G401 (cell line): ENCODE results near the gene AMH. TPM values are rescaled to one million over a fixed set of nuclear protein-coding genes. Genes with fewer than 3 reads are reported as not detected.
"Not testable (repeated sequence)": the region's sequence is repeated elsewhere in the genome, so short reads cannot be mapped to it uniquely, and the experiment has no call there.

Experiments
- DNase-seq: peaks from one replicate; pipeline ENCODE4 v3.0.0-alpha.2; 2015; ENCODE audit warnings: low spot score
- in situ Hi-C: cut with HindIII; loops from 2 replicates; pipeline ENCODE4 v1.10.0; 2016; ENCODE audit warnings: low sequenced_read_pairs, mixed read lengths
- total RNA-seq: library from RNA; depleted of rRNA; stranded (reverse); fragments of >200 nt; shearing (Covaris generic); gene quantifications from 2 replicates; pipeline ENCODE4 v1.2.3, GENCODE V29; 2014

The AMH gene
- total RNA-seq, 1 experiment from 2014 or later, result 2.6 TPM

- no peak for DNase-seq
- in situ Hi-C loops, result no loop called here
These were observed 26.7 kb downstream of the AMH start for GRCh38 chr19:2275588-2276428.

DNA sequence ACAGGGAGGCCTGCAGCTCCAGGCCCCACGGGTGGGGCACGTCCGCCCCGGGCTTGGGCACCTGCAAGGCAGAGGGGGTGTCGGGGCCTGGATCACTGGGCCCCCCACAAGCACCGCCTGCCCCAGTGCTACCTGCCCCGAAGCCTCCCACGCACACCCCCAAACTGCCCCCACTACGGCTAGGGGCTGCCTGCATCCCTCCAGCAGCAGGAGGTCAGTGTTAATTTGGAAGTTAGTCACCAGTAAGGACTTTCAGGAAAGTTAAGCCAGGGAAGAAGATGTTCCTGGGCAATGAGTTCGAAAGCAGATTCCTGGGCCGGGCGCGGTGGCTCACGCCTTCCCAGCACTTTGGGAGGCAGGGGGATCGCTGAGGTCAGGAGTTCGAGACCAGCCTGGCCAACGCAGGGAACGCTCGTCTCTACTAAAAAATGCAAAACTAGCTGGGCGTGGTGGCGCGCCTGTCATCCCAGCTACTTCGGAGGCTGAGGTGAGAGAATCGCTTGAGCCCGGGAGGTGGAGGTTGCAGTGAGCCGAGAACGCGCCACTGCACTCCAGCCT is 27.4 kb downstream of the AMH start:
- in situ Hi-C loops, result no loop called here

DNA sequence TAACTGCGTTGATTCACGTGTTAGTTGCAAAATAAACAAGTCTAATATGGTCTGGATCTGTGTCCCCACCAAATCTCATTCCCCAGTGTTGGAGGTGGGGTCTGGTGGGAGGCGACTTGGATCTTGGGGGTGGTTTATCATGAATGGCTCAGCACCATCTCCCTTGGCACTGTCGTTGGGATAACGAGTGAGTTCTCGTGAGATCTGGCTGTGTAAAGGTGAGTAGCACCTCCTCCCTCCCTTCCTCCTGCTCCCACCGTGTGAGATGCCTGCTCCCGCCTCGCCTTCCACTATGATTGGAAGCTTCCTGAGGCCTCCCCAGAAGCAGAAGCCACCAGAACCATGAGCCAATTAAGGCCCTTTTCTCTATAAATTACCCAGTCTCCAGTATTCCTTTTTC is 28.0 kb downstream of the AMH start:
- in situ Hi-C loops, result no loop called here
- no peak for DNase-seq

More for the DNA sequence above, 27.4 kb downstream of the AMH start:
- DNase-seq, result no peak

DNA sequence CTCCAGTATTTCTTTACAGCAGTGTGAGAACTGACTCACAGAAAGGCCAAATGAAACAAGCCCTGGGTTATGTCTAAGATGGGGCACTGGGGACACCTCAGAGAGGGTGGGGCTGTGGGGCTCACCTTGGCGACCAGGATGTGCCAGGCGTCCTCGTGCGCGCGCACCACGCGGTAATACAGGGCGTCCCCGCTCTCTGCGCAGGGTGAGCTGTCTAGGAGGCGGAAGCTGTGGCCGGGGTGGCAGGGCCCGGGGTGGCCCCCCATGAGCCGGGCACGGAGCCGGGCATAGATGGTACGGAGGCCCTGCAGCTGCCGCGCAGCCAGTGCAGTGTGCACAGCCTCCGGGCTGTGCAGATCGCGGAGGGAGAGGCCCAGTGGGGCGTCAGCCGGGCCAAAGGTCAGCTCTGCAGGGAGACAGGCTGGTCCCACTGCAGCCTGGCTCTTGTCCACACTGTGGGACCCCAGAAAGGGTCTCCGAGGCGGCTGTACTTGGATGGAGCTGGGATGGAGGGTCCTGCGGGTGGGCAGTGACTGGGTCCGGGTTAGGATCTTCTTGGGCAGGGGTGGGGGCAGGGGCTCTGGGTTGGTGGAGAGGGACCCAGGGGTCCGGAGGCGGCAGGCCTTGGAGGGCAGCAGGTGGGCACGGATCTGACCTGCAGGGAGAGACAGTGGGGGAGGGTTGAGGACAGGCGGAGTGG is 29.5 kb downstream of the AMH start:
- DNase-seq, result no peak
- in situ Hi-C loops, result no loop called here

GRCh38 chr19:2280633-2281264 is 31.6 kb downstream of the AMH start:
- no peak for DNase-seq
- in situ Hi-C loops, result no loop called here

DNA sequence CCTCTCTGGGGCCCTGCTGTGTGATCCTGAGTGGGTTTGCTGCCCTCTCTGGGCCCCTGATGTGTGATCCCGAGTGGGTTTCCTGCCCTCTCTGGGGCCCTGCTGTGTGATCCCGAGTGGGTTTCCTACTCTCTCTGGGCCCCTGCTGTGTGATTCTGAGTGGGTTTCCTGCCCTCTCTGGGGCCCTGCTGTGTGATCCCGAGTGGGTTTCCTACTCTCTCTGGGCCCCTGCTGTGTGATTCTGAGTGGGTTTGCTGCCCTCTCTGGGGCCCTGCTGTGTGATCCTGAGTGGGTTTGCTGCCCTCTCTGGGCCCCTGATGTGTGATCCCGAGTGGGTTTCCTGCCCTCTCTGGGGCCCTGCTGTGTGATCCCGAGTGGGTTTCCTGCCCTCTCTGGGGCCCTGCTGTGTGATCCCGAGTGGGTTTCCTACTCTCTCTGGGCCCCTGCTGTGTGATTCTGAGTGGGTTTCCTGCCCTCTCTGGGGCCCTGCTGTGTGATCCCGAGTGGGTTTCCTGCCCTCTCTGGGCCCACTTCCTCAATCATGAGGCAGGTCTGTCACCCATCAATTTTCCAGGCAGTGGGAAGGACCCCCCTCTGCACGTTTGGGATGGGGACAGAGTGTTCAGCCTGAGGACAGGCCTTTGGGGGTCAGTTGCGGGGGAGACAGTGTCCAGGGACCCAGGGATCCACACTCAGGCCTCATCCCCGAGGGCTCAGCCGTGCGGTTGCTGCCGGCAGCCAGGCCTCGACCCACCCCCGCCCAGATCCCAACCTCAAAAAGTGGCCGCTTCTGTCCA is 32.3 kb downstream of the AMH start:
- DNase-seq, in situ Hi-C loops: not testable (repeated sequence)

DNA sequence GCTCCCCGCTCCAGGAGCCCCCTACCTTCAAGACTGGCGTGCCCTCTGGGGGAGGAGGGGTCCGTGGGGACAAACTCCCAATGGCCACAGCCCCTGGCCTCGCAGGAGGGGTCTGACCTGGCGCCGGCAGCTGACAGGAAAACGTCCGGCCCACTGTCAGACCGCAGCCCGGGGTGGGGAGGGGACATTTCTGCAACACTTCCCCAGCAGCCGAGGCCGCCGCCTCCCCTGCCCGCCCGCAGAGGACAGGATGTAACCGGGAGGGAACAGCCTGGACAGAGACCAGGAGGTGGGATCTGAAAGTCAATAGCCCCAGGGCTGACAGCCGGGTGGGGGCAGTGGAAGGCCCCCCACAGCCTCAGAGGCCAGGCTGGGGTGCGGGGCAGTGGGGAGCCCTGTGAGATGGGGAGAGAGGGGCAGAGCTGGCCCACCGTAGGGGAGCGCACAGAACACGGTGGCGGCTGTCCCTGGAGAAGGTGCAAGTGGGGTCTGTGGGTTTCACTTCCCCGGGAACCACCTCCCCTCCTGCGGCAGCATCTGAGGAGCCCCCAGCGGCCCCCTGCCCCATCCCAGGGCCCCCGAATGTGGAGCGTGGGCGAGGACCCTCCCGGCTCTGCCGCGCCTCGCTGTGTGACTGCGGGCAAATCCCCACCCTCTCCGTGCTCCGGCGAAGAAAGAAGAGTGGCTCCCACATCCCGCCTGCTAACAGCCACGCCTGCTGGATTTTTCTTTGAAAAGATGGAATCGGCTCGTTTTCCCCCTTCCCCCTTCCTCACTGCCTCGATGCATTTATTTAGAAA is 33.1 kb downstream of the AMH start, which contains the start of gene PEAK3:
Gene PEAK3 (minus strand): TSS at position 114 of the 800 bp plus-strand sequence. CDS start 1,244 bp downstream, outside the sequence.
- in situ Hi-C loops, result no loop called here
- no peak for DNase-seq

DNA sequence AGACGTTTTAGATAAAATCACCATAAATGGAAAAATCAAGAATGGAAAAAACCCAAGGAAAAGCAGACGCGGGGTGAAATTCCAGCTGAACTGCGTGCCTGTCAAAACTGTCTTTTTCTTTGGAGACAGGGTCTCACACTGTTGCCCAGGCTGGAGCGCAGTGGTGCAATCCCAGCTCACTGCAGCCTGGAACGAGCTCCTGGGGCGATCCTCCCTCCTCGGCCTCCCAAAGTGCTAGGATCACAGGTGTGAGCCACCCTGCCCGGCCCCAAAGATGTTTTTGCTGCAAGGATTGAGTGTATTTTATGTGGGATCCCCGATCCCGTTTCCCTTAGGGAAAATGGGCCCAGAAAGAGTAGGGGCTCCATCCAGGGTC is 33.7 kb downstream of the AMH start:
- in situ Hi-C loops, result no loop called here
- no peak for DNase-seq

- in situ Hi-C loops, result no loop called here
- DNase-seq, result no peak
These were observed 34.8 kb downstream of the AMH start for GRCh38 chr19:2283835-2284507.

DNA sequence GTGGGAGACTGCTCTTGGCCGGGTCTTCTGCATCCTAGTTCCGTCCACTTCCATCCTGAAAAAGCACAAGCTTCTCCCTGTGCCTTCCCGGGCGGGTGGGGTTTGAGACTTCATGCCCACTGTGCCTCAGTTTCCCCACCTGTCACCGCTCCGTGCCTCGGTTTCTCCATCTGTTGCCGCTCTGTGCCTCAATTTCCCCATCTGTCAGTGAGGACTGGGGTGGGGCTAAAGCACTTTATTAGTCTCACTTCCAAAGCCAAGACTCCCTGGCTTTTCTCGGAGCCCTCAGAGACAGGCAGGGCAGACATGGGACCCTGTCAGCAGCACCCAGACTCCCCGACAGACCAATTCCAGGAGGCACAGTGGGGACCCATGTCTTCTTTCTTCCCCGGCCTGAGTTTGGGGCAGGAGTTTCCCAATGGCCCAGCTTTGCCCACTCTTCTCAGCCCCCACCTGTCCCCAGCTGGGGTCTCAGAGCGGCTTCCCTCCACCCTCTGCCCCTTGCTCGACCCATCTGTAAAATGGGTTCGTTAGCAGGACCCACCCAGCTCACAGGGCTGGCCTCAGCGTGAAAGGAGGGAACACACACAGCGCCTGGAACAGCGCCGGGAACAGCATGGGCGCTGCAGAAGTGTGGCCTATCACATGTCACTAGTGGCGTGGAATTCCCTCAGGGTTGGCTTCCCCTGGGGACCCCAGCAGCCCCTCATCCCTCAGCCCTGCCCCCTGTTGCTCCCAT is 37.4 kb downstream of the AMH start:
- DNase-seq, result no peak
- in situ Hi-C loops, result no loop called here

DNA sequence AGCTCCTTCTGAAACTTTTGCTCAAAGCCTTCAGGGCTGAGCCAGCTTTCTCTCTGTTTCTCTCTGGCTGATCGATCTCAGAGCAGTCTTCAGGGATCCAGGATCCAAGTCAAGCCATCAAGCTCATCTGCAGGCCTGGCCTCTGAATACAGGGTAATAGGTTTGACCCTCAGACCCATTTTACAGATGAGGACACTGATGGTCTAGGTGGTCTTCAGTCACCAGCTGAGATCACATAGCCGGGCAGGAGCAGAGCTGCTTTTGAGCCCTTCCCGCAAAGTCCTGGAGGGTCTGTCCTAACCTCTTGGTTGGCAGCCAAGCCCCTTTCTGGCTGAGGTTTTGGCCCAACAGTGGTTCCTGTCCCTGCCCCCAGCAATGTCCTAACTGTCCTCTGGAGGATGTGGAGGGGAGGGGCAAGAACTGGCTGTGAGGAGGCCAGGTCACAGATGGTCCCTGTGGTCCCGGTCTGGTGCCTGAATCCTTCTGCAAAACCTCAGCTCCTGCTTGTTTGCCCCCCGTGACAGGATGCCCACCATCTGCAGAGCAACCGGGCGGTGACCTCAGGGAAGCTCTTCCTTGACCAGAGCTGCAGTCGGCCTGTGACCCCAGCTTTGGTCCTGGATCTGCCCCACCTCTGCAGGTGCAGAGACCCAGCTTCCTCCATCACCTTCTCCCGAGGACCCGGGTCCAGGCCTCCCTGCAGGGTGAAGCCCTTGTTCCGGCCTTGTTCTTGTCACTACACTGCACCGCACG is 38.6 kb downstream of the AMH start:
- DNase-seq, result no peak
- in situ Hi-C loops, result no loop called here

DNA sequence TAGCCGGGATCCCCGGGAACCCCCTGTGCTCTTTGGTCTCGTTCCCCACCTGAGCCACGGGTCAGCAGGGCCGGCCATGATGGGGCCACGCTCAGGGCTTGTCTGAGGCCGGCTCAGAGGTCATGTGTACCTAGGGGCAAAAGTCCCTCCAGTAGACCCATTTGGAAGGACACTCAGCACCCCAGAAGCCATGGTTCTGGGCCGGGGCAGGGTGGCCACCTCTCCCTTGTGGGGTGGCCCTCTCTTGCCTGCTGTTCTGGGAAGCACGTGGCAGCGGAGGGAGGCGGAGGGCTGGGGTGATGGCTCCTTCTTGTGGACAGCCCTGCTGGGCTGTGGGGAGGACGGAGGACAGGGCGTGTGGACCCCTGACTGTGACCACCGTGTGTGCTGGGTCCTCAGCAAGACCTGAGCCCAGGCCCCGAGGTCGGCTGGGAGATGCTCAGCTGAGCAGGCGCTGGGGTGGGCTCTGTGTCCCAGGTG is 39.3 kb downstream of the AMH start:
- DNase-seq, result no peak
- in situ Hi-C loops, result no loop called here

DNA sequence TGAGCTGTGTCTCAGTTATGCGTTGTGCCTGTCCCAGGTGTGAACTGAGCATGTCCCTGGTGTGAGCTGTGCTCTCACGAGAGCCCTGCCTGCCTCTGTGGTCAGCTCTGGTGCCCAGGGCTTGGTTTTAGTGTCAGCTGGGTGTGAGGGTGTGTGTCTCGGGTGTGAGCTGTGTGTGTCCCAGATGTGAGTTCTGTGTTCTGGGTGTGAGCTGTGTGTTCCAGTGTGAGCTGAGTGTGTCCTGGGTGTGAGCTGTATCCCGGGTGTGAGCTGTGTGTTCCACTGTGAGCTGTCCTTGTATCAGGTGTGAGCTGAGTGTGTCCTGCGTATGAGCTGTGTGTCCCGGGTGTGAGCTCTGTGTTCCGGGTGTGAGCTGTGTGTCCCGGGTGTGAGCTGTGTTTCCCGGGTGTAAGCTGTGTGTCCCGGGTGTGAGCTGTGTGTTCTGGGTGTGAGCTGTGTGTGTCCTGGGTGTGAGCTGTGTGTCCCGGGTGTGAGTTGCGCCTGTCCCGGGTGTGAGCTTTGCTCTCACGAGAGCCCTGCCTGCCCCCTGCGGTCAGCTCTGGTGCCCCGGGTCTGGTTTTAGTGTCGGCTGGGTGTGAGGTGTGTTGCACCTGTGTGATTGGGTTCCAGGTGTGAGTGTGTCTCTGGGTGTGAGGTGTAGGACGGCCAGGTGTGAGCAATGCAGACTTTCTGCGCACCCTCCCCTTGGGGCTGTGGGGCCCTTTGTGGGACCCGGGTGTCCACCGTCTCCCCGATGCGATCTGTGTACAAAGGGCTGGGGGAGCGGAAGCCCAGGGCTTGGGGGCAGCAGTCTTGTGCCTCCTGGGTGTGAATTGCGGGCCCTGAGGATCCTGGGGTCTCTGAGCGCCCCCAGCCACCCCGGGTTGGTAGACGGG is 39.9 kb downstream of the AMH start:
- in situ Hi-C loops, result no loop called here
- no peak for DNase-seq

- DNase-seq, result no peak
- in situ Hi-C loops, result no loop called here
These were observed 40.8 kb downstream of the AMH start for GRCh38 chr19:2289714-2290435.
